IPS-15b (cell line): ENCODE data around the gene ARHGAP42.

Experiments
- H3K27me3 ChIP-seq: one replicate; pipeline ENCODE4 v1.6.1; 2013; ENCODE audit warnings: low read length; ENCODE audit not compliant: control insufficient read depth, insufficient read depth
- H3K36me3 ChIP-seq: one replicate; pipeline ENCODE4 v1.6.1; 2013; ENCODE audit warnings: low read length; ENCODE audit not compliant: control insufficient read depth, insufficient read depth
- H3K4me1 ChIP-seq: one replicate; pipeline ENCODE4 v1.6.1; 2013; ENCODE audit warnings: mild to moderate bottlenecking, low read length; ENCODE audit not compliant: control insufficient read depth, insufficient read depth
- H3K4me3 ChIP-seq: one replicate; pipeline ENCODE4 v1.5.1; 2013; ENCODE audit warnings: low read depth, low read length
- H3K9ac ChIP-seq: one replicate; pipeline ENCODE4 v1.6.1; 2013; ENCODE audit warnings: low read depth, mild to moderate bottlenecking, low read length
- H3K9me3 ChIP-seq: one replicate; pipeline ENCODE4 v1.6.1; 2013; ENCODE audit warnings: mild to moderate bottlenecking, low read length; ENCODE audit not compliant: control insufficient read depth, insufficient read depth

The ARHGAP42 gene

DNA sequence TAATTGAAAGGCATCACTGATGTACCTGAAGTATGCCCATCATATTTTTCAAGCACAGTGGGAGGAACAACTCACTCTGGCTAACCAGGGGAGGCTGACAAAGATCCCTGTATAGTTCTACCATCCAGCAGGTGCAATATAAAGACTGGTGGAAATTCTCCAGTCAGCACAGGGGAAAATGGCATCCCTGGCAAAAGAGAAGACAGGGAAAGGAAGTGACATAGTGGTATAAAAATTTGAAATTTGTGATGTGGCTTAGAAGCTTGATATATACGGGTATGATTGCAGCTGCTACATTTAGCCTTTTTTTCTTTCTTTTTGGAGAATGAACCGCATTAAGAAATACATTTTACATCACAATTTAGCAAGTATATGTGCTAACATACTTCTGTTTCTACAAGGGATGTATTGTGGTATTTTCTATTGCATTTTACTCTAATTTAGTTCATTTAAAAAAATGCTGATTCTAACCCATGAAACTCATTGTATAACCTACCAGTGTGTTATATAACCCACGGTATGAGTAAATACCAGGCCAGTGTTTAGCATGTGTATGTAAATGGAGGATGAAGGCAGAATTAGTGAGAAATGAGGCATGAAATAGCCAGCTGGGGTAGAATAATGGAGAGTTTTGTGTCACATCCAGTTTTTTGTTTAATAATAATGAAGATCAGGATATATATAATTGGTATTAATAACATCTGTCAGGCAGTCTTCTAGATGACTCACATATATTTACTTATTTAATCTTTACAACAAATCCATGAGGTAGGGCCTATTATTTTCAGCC is 186.1 kb downstream of the ARHGAP42 start:
- H3K4me3 ChIP-seq, result no peak overlapping the region
- no peaks in the 10 kb centered on the region for H3K36me3 ChIP-seq
- peaks cover 10% of the 10 kb centered on the region for H3K4me1 ChIP-seq
- H3K9me3 ChIP-seq, result no peaks in the 10 kb centered on the region
- no peaks in the 10 kb centered on the region for H3K27me3 ChIP-seq
- H3K9ac ChIP-seq, result no peak overlapping the region

GRCh38 chr11:100874203-100874602 is 187.1 kb downstream of the ARHGAP42 start:
- Histone ChIP-seq H3K4me1 (peaks cover 10% of the 10 kb centered on the region), H3K27me3 (no peaks in the 10 kb centered on the region), H3K9ac (no peak overlapping the region), H3K9me3 (no peaks in the 10 kb centered on the region), H3K36me3 (no peaks in the 10 kb centered on the region), H3K4me3 (no peak overlapping the region)

DNA sequence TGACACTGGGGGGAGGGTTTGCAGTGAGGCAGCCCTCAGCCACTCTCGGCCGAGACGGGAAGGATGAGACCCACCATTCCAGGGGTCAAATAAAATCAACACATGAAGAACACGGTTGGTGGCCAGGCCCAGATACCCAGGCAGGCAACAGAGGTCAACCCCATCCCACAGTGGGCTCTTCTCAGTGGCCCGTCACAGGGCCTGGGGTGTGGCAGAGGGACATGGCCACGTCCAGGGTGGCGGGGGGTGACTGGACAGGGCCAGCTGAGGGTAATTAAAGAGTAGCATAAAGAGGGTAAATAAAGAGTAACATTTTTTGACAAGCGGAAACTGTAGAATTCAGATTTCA is 188.4 kb downstream of the ARHGAP42 start:
- Histone ChIP-seq H3K9ac (no peak overlapping the region), H3K27me3 (no peaks in the 10 kb centered on the region), H3K36me3 (no peaks in the 10 kb centered on the region), H3K9me3 (no peaks in the 10 kb centered on the region), H3K4me1 (peaks cover 10% of the 10 kb centered on the region), H3K4me3 (no peak overlapping the region)

DNA sequence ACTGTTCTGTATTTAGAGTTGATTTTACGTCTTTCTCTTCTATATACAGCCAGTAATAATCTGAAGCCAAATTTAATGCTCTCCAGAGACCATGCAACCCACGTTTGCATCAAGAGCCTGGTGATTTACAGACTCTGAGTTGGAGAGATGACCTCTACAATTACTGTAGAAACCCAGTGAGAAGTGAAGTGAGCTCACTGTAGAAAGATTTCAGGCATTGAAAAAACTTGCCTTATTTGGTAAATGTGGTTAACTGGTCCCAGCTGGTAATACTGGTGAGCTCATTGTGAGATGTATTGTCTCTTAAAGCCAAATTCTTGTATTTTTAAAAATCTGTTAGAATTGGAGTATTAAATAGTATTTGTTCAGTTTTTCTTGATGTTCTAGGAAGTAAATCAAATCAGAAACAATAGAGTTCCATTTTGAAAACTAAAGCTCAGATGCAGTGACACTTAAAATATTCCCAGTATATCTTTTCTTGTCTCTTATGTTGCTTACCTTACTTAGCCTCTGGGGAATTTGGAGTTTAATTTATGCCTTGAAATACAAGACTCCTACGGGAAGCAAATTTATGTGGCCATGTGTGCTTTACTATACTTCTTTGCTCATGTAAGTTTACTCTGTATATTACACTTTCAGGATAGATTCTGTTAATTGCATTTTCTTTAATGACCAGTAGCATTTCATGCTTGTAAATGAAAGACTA is 189.9 kb downstream of the ARHGAP42 start:
- no peaks in the 10 kb centered on the region for H3K36me3 ChIP-seq

GRCh38 chr11:100878474-100878873 is 191.4 kb downstream of the ARHGAP42 start:
- H3K36me3 ChIP-seq, result no peaks in the 10 kb centered on the region

More for the DNA sequence above, 189.9 kb downstream of the ARHGAP42 start:
- Histone ChIP-seq H3K4me3 (no peak overlapping the region), H3K9me3 (no peaks in the 10 kb centered on the region), H3K4me1 (peaks cover 10% of the 10 kb centered on the region), H3K27me3 (no peaks in the 10 kb centered on the region), H3K9ac (no peak overlapping the region)

GRCh38 chr11:100882957-100883356 is 195.9 kb downstream of the ARHGAP42 start:
- H3K4me1 ChIP-seq, result no peaks in the 10 kb centered on the region
- no peaks in the 10 kb centered on the region for H3K27me3 ChIP-seq
- H3K9me3 ChIP-seq, result no peaks in the 10 kb centered on the region
- H3K4me3 ChIP-seq, result no peak overlapping the region
- no peak overlapping the region for H3K9ac ChIP-seq
- no peaks in the 10 kb centered on the region for H3K36me3 ChIP-seq

More at GRCh38 chr11:100878474-100878873, 191.4 kb downstream of the ARHGAP42 start:
- Histone ChIP-seq H3K9me3 (no peaks in the 10 kb centered on the region), H3K27me3 (no peaks in the 10 kb centered on the region), H3K4me1 (peaks cover 10% of the 10 kb centered on the region), H3K9ac (no peak overlapping the region), H3K4me3 (no peak overlapping the region)

DNA sequence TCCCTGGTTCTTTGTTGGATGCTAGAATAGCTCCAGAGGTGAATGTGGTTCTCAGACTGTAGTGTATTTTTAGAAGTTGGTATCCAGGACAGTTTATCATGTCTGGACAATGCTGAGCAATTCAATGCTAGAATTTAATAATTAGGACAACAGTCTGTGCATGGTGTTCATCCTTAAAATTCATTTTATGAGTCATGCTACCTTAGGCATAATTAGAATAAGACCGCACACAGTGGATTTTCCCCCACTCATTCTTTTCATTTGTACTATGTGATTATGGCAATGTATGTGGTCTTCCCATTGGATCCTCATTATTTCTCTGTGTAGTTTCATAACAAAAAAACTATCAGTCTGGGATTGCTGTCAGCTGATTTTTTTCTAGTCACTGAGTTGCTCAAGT is 196.7 kb downstream of the ARHGAP42 start:
- Histone ChIP-seq H3K27me3 (no peaks in the 10 kb centered on the region), H3K4me3 (no peak overlapping the region), H3K9me3 (no peaks in the 10 kb centered on the region), H3K36me3 (no peaks in the 10 kb centered on the region), H3K9ac (no peak overlapping the region), H3K4me1 (no peaks in the 10 kb centered on the region)

DNA sequence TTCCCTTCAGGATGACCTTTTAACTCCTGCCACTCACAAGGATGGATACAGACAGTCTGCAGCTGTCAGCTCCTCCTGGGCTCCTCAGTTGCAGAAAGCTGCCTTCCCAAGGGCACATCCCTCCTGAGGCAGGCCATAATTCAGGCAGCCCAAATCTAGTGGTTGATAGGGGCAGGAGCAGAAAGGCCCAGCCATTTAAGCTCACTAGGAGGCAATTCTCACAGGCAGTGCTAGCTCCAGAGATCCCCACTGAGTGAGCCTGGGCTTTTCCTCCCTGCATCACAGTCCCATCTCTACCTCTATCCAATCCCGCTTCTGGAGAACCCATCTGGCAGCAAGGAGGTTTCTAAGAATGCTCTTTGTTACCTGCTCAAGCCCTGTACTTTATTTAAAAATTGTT is 200.6 kb downstream of the ARHGAP42 start:
- Histone ChIP-seq H3K27me3 (no peaks in the 10 kb centered on the region), H3K9me3 (no peaks in the 10 kb centered on the region), H3K4me1 (no peaks in the 10 kb centered on the region), H3K36me3 (no peaks in the 10 kb centered on the region), H3K9ac (no peak overlapping the region), H3K4me3 (no peak overlapping the region)

DNA sequence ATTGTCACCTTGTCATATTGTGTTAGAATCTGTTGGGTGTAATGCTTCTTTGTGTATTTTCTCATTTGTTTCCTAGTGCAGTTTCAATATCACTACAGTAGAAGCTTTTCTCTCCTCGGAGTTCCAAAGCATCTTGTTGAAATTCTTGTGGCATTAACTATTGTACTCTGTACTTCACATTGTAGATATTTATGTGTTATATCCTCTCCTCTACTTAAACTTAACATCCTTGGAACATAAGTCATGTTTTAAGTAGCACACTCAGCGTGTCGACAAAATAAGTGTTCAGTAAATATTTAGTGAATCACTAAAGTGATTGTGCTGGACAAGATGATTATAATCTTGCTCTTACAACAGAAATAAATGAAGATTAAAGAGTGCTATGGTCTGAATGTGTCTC is 201.7 kb downstream of the ARHGAP42 start:
- Histone ChIP-seq H3K4me1 (no peaks in the 10 kb centered on the region), H3K4me3 (no peak overlapping the region), H3K9me3 (no peaks in the 10 kb centered on the region), H3K36me3 (no peaks in the 10 kb centered on the region), H3K9ac (no peak overlapping the region), H3K27me3 (no peaks in the 10 kb centered on the region)

- H3K4me3 ChIP-seq, result no peak overlapping the region
- H3K4me1 ChIP-seq, result no peaks in the 10 kb centered on the region
- no peaks in the 10 kb centered on the region for H3K36me3 ChIP-seq
- no peaks in the 10 kb centered on the region for H3K9me3 ChIP-seq
- H3K27me3 ChIP-seq, result no peaks in the 10 kb centered on the region
- H3K9ac ChIP-seq, result no peak overlapping the region
Observed at GRCh38 chr11:100889758-100890157, 202.7 kb downstream of the ARHGAP42 start.

GRCh38 chr11:100890789-100891188 is 203.7 kb downstream of the ARHGAP42 start:
- H3K4me1 ChIP-seq, result no peaks in the 10 kb centered on the region
- H3K9ac ChIP-seq, result no peak overlapping the region
- no peaks in the 10 kb centered on the region for H3K27me3 ChIP-seq
- H3K36me3 ChIP-seq, result no peaks in the 10 kb centered on the region
- no peak overlapping the region for H3K4me3 ChIP-seq
- H3K9me3 ChIP-seq, result no peaks in the 10 kb centered on the region

GRCh38 chr11:100892886-100893285 is 205.8 kb downstream of the ARHGAP42 start:
- H3K4me1 ChIP-seq, result no peaks in the 10 kb centered on the region
- no peaks in the 10 kb centered on the region for H3K27me3 ChIP-seq
- no peak overlapping the region for H3K9ac ChIP-seq
- H3K9me3 ChIP-seq, result no peaks in the 10 kb centered on the region
- H3K36me3 ChIP-seq, result no peaks in the 10 kb centered on the region
- H3K4me3 ChIP-seq, result no peak overlapping the region
